Left lobe of liver (tissue), 2 donors: ENCODE measurements around the gene NDUFA9. TPM values are rescaled to one million over a fixed set of nuclear protein-coding genes. Genes with fewer than 3 reads are reported as not detected.

Experiments used
- ATAC-seq: fragments of 200-7000 bp; cut with Tn5 transposase; one replicate; pipeline ENCODE4 v1.9.1; 2020; ENCODE audit warnings: mild to moderate bottlenecking, moderate library complexity
- DNase-seq: peaks from one replicate; pipeline ENCODE4 v3.0.0-alpha.2; 2020; ENCODE audit warnings: low spot score
- total RNA-seq: library from RNA; stranded (reverse); gene quantifications from one replicate; pipeline ENCODE4 v1.2.1, GENCODE V29; 2021
- donor health status: DM: no; HTN: no; CAD: no; lungs with moderate emphysema.
- donor health status: DM: no; HTN: yes; CAD: no.

Gene NDUFA9
- total RNA-seq, result 73.5 TPM

- peak; percentile 91 for DNase-seq
- peak; percentile 97 for ATAC-seq
These were observed at the start of gene NDUFA9, which contains the start of gene AKAP3 for GRCh38 chr12:4648501-4649357. Gene NDUFA9 (plus strand): TSS chr12:4649114. CDS start chr12:4649127, 13 bp downstream. Gene AKAP3 (minus strand): TSS chr12:4649051. CDS start chr12:4638196, 10,855 bp downstream.

- ATAC-seq (no peak), DNase-seq (no peak)
These were observed 45.5 kb upstream of the NDUFA9 start for GRCh38 chr12:4603421-4603820.

GRCh38 chr12:4603946-4604345, 45.0 kb upstream of the NDUFA9 start:
- no peak for ATAC-seq
- DNase-seq, result no peak

GRCh38 chr12:4604684-4605193, 44.2 kb upstream of the NDUFA9 start:
- DNase-seq (peak; percentile 81), ATAC-seq (peak; percentile 100)

- no peak for DNase-seq
- ATAC-seq, result no peak
These were observed 41.9 kb upstream of the NDUFA9 start for GRCh38 chr12:4607056-4607455.

- DNase-seq, result no peak
- no peak for ATAC-seq
These were observed 39.8 kb upstream of the NDUFA9 start for GRCh38 chr12:4609071-4609470.

GRCh38 chr12:4610481-4610880, 38.4 kb upstream of the NDUFA9 start:
- ATAC-seq (no peak), DNase-seq (no peak)

- DNase-seq, result no peak
- ATAC-seq, result no peak
These were observed 33.2 kb upstream of the NDUFA9 start for GRCh38 chr12:4615667-4616066.

GRCh38 chr12:4621511-4621910, 27.4 kb upstream of the NDUFA9 start:
- ATAC-seq (no peak), DNase-seq (no peak)

- ATAC-seq (no peak), DNase-seq (no peak)
These were observed 22.4 kb upstream of the NDUFA9 start for GRCh38 chr12:4626543-4626942.

GRCh38 chr12:4628406-4628805, 20.5 kb upstream of the NDUFA9 start:
- ATAC-seq (no peak), DNase-seq (no peak)

GRCh38 chr12:4630262-4630661, 18.7 kb upstream of the NDUFA9 start:
- no peak for ATAC-seq
- no peak for DNase-seq

- DNase-seq (no peak), ATAC-seq (no peak)
These were observed 5.2 kb upstream of the NDUFA9 start for GRCh38 chr12:4643747-4644146.

- ATAC-seq, result no peak
- no peak for DNase-seq
These were observed 3.9 kb upstream of the NDUFA9 start for GRCh38 chr12:4645023-4645422.

- no peak for DNase-seq
- no peak for ATAC-seq
These were observed 812 bp upstream of the NDUFA9 start for GRCh38 chr12:4648104-4648500.

GRCh38 chr12:4649358-4649661, 396 bp downstream of the NDUFA9 start:
- no peak for DNase-seq
- ATAC-seq, result no peak

GRCh38 chr12:4653257-4653656, 4.3 kb downstream of the NDUFA9 start:
- no peak for DNase-seq
- ATAC-seq, result no peak

GRCh38 chr12:4653691-4654090, 4.8 kb downstream of the NDUFA9 start:
- no peak for DNase-seq
- no peak for ATAC-seq

GRCh38 chr12:4663971-4664505, 15.1 kb downstream of the NDUFA9 start:
- ATAC-seq, result no peak
- DNase-seq, result no peak

- no peak for ATAC-seq
- no peak for DNase-seq
These were observed 16.3 kb downstream of the NDUFA9 start for GRCh38 chr12:4665236-4665635.

- DNase-seq (no peak), ATAC-seq (no peak)
These were observed 30.8 kb downstream of the NDUFA9 start for GRCh38 chr12:4679711-4680110.

GRCh38 chr12:4681732-4682131, 32.8 kb downstream of the NDUFA9 start:
- DNase-seq (no peak), ATAC-seq (no peak)
